Fibroblast of skin of scalp (primary cell): Measurements from ENCODE around the gene SOX5.

Source experiments
- DNase-seq: peaks from one replicate; pipeline ENCODE4 v3.0.0-alpha.2; 2013

Gene SOX5

GRCh38 chr12:23674064-23674463, 275.4 kb downstream of the SOX5 start:
- DNase-seq: no peak

GRCh38 chr12:23671881-23672280, 277.6 kb downstream of the SOX5 start:
- DNase-seq: no peak

GRCh38 chr12:23670684-23671083, 278.8 kb downstream of the SOX5 start:
- DNase-seq: no peak

GRCh38 chr12:23669691-23670090, 279.8 kb downstream of the SOX5 start:
- no peak for DNase-seq

GRCh38 chr12:23666866-23667265, 282.6 kb downstream of the SOX5 start:
- DNase-seq: no peak

GRCh38 chr12:23662966-23663365, 286.5 kb downstream of the SOX5 start:
- DNase-seq: no peak

- no peak for DNase-seq
These were observed 290.3 kb downstream of the SOX5 start for GRCh38 chr12:23659131-23659530.

- DNase-seq: no peak
These were observed 291.9 kb downstream of the SOX5 start for GRCh38 chr12:23657598-23657997.

- DNase-seq: no peak
These were observed 293.6 kb downstream of the SOX5 start for GRCh38 chr12:23655884-23656283.

- no peak for DNase-seq
These were observed 294.4 kb downstream of the SOX5 start for GRCh38 chr12:23655112-23655511.

- no peak for DNase-seq
These were observed 300.9 kb downstream of the SOX5 start for GRCh38 chr12:23648546-23648945.

GRCh38 chr12:23640754-23641153, 308.7 kb downstream of the SOX5 start:
- no peak for DNase-seq

- DNase-seq: no peak
These were observed 315.1 kb downstream of the SOX5 start for GRCh38 chr12:23634344-23634743.

GRCh38 chr12:23631786-23632377, 317.6 kb downstream of the SOX5 start:
- no peak for DNase-seq

- DNase-seq: no peak
These were observed 318.9 kb downstream of the SOX5 start for GRCh38 chr12:23630524-23630923.

GRCh38 chr12:23628806-23629205, 320.7 kb downstream of the SOX5 start:
- no peak for DNase-seq

- DNase-seq: no peak
These were observed 322.7 kb downstream of the SOX5 start for GRCh38 chr12:23626791-23627190.

GRCh38 chr12:23621900-23622299, 327.6 kb downstream of the SOX5 start:
- no peak for DNase-seq

GRCh38 chr12:23618718-23619117, 330.8 kb downstream of the SOX5 start:
- no peak for DNase-seq

GRCh38 chr12:23617749-23618148, 331.7 kb downstream of the SOX5 start:
- no peak for DNase-seq

- no peak for DNase-seq
These were observed 335.2 kb downstream of the SOX5 start for GRCh38 chr12:23614280-23614679.

- DNase-seq: peak; percentile 2
These were observed 338.1 kb downstream of the SOX5 start for GRCh38 chr12:23611320-23611719.

GRCh38 chr12:23600919-23601318, 348.6 kb downstream of the SOX5 start:
- no peak for DNase-seq

GRCh38 chr12:23596568-23596967, 352.9 kb downstream of the SOX5 start:
- DNase-seq: no peak

GRCh38 chr12:23587833-23588559, 361.5 kb downstream of the SOX5 start:
- no peak for DNase-seq
